Stimulated activated CD8-positive, alpha-beta memory T cell treated with anti-CD3 and anti-CD28 coated beads, Interleukin-7, amount 100 ng/mL, for 48 hours (primary cell): Measurements from ENCODE around the gene BIN2.
"Not testable (repeated sequence)": the region's sequence is repeated elsewhere in the genome, so short reads cannot be mapped to it uniquely, and the experiment has no call there.

Experiments
- DNase-seq, 2 donors: peaks; one replicate each; pipeline ENCODE4 v3.0.0-alpha.2; 2020; ENCODE audit warnings: low read depth in 1 of 2; ENCODE audit errors: extremely low read depth in 1 of 2

The BIN2 gene

GRCh38 chr12:51318846-51319599 lies 5.0 kb downstream of the BIN2 start:
- no peak for DNase-seq

- DNase-seq, result not testable (repeated sequence)
Observed at GRCh38 chr12:51318057-51318806, 5.7 kb downstream of the BIN2 start.

- DNase-seq, result no peak
Observed at GRCh38 chr12:51311389-51311788, 12.6 kb downstream of the BIN2 start.

- DNase-seq, result no peak
Observed at GRCh38 chr12:51307655-51308593, 16.1 kb downstream of the BIN2 start.

GRCh38 chr12:51306507-51306906 lies 17.5 kb downstream of the BIN2 start:
- DNase-seq, result no peak

- not testable (repeated sequence) for DNase-seq
Observed at GRCh38 chr12:51300768-51301167, 23.2 kb downstream of the BIN2 start.

GRCh38 chr12:51295651-51296050 lies 28.3 kb downstream of the BIN2 start:
- no peak for DNase-seq

GRCh38 chr12:51294097-51294496 lies 29.9 kb downstream of the BIN2 start:
- DNase-seq, result not testable (repeated sequence)

GRCh38 chr12:51293696-51294095 lies 30.3 kb downstream of the BIN2 start:
- no peak for DNase-seq

- not testable (repeated sequence) for DNase-seq
Observed at GRCh38 chr12:51291603-51292513, 32.1 kb downstream of the BIN2 start.

GRCh38 chr12:51285843-51286242 lies 38.1 kb downstream of the BIN2 start:
- no peak for DNase-seq

- no peak for DNase-seq
Observed at GRCh38 chr12:51281202-51281924, 42.6 kb downstream of the BIN2 start.

GRCh38 chr12:51275088-51275487 lies 48.9 kb downstream of the BIN2 start:
- DNase-seq, result no peak

- DNase-seq, result not testable (repeated sequence)
Observed at GRCh38 chr12:51272810-51273209, 51.2 kb downstream of the BIN2 start.

GRCh38 chr12:51270951-51271518 lies 52.9 kb downstream of the BIN2 start:
- DNase-seq, result no peak

- peak; percentile 19 to 26 for DNase-seq
Observed at GRCh38 chr12:51270067-51270950, 53.7 kb downstream of the BIN2 start, which contains the start of gene SMAGP. TSS of gene SMAGP (minus strand) at chr12:51270415. CDS start at chr12:51269278, 1,137 bp downstream.

GRCh38 chr12:51269174-51270066 lies 54.6 kb downstream of the BIN2 start:
- peak; percentile 10 to 25 for DNase-seq
